SK-N-MC (cell line): Measurements from ENCODE around the gene ENTPD7.

Source experiments
- DNase-seq: peaks from one replicate; pipeline ENCODE4 v3.0.0-alpha.2; 2011; ENCODE audit warnings: low read depth, low spot score
- H3K27ac ChIP-seq: fragments of 200-600 bp; sonication (generic); 2 replicates; pipeline ENCODE4 v1.5.1; 2016; ENCODE audit warnings: mixed run types
- H3K36me3 ChIP-seq: fragments of 200-600 bp; sonication (generic); 2 replicates; pipeline ENCODE4 v1.6.1; 2017; ENCODE audit warnings: antibody characterized with exemption, low read length, mixed read lengths; ENCODE audit not compliant: insufficient read depth
- H3K4me3 ChIP-seq: fragments of 200-600 bp; sonication (generic); 2 replicates; pipeline ENCODE4 v1.5.1; 2016
- H3K9ac ChIP-seq: fragments of 200-600 bp; sonication (generic); 2 replicates; pipeline ENCODE4 v1.8.0; 2017; ENCODE audit warnings: mixed run types, mixed read lengths; ENCODE audit not compliant: insufficient read length
- H3K9me3 ChIP-seq: fragments of 200-600 bp; sonication (generic); 2 replicates; pipeline ENCODE4 v1.6.1; 2017; ENCODE audit warnings: low read depth, mild to moderate bottlenecking, antibody characterized with exemption, low read length, moderate library complexity, mixed read lengths
- EZH2 ChIP-seq: fragments of 200-600 bp; sonication (generic); IDR thresholded peaks from one replicate; pipeline ENCODE4 v1.6.1; 2017; ENCODE audit warnings: antibody characterized with exemption
- FOXP2 ChIP-seq: optimal IDR thresholded peaks from 2 replicates; pipeline ENCODE3; 2011; ENCODE audit warnings: mild to moderate bottlenecking, moderate library complexity; ENCODE audit not compliant: insufficient read depth; ENCODE audit errors: extremely low read length, control extremely low read depth
- POLR2AphosphoS5 ChIP-seq: IDR thresholded peaks from 2 replicates; pipeline ENCODE4 v1.6.1; 2012; ENCODE audit warnings: mild to moderate bottlenecking, low read depth, low read length, borderline replicate concordance

Gene ENTPD7

DNA sequence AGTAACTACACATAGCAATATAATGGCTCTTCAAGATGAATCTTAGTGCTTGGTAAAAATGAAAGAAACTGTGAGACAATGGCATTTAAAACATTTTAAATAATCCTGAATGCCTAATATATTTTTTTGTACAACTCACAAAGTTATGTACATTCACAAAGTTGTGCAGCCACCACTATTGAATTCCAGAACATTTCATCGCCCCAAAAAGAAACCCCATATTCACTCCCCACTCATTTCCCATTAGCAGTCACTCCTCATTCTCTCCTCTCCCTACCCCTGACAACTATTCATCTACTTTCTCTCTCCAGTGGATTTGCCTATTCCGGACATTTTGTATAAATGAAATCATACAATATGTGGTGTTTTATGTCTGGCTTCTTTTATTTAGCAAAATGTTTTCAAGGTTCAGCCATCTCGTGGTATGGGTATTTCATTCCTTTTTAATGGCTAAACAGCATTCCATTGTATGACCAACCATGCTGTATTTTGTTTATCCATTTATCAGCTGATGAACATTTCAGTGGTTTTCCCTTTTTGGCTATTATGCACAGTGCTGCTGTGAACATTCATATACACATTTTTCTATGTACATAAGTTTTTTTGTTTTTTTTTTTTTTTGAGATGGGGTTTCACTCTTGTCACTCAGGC lies 34.7 kb downstream of the ENTPD7 start:
- Histone ChIP-seq H3K27ac (no peak overlapping the region), H3K9ac (no peak overlapping the region), H3K36me3 (no peaks in the 10 kb centered on the region), H3K9me3 (no peaks in the 10 kb centered on the region), H3K4me3 (no peak overlapping the region)
- no peak for TF ChIP-seq EZH2
- TF ChIP-seq POLR2AphosphoS5: no peak
- TF ChIP-seq FOXP2: no peak
- no peak for DNase-seq

DNA sequence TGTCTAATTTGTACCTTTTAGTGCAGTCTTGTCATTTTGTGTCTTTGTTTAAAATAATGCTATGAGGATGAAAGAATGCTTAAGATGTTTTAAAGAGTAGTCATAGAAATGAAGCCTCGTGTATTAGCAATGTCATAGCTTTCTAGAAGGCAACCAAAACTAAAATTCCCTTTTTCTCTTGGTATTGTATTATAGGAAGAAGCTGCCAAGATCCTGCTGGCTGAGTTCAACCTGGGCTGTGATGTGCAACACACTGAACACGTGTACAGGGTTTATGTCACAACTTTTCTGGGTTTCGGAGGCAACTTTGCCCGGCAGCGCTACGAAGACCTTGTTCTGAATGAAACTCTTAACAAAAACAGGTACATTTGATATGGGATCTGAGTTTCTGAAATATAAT lies 36.5 kb downstream of the ENTPD7 start:
- DNase-seq: no peak
- H3K27ac ChIP-seq: no peak overlapping the region
- H3K9me3 ChIP-seq: no peaks in the 10 kb centered on the region
- no peaks in the 10 kb centered on the region for H3K36me3 ChIP-seq
- no peak overlapping the region for H3K9ac ChIP-seq
- TF ChIP-seq EZH2: no peak
- no peak for TF ChIP-seq FOXP2
- no peak for TF ChIP-seq POLR2AphosphoS5
- H3K4me3 ChIP-seq: no peak overlapping the region

DNA sequence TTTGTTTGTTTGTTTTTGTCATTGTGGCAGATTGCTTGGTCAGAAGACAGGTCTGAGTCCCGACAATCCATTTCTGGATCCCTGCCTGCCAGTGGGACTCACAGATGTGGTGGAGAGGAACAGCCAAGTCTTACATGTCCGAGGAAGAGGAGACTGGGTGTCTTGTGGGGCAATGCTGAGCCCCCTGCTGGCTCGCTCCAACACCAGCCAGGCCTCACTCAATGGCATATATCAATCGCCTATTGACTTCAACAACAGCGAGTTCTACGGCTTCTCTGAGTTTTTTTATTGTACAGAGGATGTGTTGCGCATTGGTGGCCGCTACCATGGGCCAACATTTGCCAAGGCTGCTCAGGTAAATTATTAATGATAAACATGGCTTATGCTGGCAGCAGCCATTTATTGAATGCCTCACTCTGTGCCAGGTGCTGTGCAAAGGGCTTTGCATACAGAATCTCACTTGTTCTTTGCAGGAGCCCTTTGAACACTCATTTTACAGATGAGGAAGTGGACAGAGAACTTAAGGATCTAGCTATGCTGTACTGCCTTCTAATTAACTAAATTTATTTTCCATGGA lies 39.3 kb downstream of the ENTPD7 start:
- no peak for DNase-seq
- no peaks in the 10 kb centered on the region for H3K9me3 ChIP-seq
- H3K36me3 ChIP-seq: no peaks in the 10 kb centered on the region

DNA sequence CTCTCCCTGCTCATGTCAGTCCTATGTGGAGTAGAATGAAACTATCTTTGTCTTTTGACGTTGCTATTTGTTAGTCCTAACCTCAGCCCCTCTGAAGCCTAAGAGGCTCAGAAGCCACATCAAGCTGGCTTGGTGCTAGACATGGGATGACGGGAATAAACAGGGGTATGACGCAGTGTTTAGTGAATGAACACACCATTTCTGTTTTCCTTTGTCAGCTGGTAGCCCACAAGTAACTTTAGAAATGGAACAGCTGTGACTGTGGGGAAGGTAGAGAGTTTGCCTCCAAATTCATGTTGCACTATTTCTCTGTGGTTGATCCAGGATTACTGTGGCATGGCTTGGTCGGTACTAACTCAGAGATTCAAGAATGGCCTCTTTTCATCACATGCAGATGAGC lies 41.3 kb downstream of the ENTPD7 start:
- DNase-seq: no peak
- no peak overlapping the region for H3K27ac ChIP-seq
- H3K9me3 ChIP-seq: no peaks in the 10 kb centered on the region
- no peak overlapping the region for H3K9ac ChIP-seq
- no peak overlapping the region for H3K4me3 ChIP-seq
- TF ChIP-seq EZH2 (no peak), FOXP2 (no peak), POLR2AphosphoS5 (no peak)
- no peaks in the 10 kb centered on the region for H3K36me3 ChIP-seq

More for the DNA sequence above, 39.3 kb downstream of the ENTPD7 start:
- TF ChIP-seq FOXP2 (no peak), EZH2 (no peak), POLR2AphosphoS5 (no peak)
- H3K4me3 ChIP-seq: no peak overlapping the region
- H3K27ac ChIP-seq: no peak overlapping the region
- H3K9ac ChIP-seq: no peak overlapping the region

DNA sequence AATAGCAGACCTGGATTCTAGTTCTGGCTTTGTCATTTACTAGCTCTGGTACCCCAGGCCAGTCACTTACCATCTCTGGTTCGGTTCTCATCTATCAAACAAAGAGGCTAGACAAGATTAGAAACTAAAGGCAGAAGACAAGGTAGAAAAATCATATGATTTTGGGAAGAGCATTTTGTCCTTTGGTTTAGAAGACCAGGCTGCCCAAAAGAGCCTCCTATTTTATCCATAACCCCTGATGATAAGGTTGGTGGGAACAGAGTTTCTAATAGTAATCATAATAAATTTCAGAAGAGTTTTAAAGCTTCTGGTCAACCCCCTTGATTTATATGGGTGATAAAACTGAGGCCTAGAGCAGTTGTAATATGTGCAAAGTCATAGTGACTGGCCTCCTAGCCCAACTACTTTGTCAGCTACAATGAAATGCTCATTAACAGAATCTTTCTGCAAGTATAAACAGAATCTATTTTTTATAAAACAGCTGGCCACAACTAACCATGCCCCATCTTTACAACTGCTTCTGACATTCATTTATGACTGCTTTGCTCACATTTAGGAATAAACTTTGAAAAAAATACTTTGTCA lies 49.2 kb downstream of the ENTPD7 start:
- DNase-seq: no peak
- TF ChIP-seq POLR2AphosphoS5: no peak
- TF ChIP-seq FOXP2: no peak
- TF ChIP-seq EZH2: no peak
- Histone ChIP-seq H3K9me3 (no peaks in the 10 kb centered on the region), H3K27ac (peak overlapping the region; percentile 94), H3K36me3 (no peaks in the 10 kb centered on the region), H3K9ac (no peak overlapping the region), H3K4me3 (peak overlapping the region; percentile 57; the same call in 1 of the 2 replicates)

DNA sequence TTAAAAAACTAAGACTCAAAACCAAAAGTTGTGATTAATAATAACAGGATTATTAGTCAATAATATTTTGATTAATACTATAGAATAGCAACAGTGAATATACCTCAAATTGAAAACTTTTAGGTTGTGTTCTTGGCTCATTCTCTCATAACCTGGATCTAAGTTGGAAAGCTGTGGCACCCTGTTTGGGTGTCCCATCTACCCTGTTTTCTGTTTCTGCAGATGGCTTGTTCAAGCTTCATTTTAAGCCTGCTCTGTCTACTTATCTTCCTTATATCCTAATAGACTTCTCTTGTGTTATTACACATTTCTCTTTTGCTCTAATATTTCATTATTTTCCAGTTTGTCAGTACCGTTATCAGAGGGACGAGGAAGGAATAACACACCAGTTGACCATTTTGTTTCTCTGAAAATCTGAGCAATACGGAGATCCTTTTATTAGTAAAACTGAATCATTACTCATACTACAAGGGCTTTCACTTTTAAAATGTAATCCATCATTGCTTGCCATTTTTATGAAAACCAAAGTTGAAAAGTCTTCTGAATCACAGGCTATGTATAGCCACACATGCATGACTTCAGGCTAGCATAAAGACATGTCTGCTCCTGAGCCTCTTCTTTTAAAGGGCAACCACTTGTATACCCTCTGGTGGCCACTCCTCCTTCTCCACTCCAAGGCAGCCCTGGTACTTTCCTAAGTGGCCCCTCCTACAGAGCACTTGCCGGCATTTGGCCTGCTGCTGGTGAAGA lies 50.3 kb downstream of the ENTPD7 start:
- Histone ChIP-seq H3K36me3 (no peaks in the 10 kb centered on the region), H3K27ac (peak overlapping the region; percentile 94), H3K9me3 (no peaks in the 10 kb centered on the region), H3K4me3 (peak overlapping the region; percentile 57), H3K9ac (no peak overlapping the region)
- TF ChIP-seq EZH2 (no peak), FOXP2 (no peak), POLR2AphosphoS5 (no peak)
- DNase-seq: no peak

DNA sequence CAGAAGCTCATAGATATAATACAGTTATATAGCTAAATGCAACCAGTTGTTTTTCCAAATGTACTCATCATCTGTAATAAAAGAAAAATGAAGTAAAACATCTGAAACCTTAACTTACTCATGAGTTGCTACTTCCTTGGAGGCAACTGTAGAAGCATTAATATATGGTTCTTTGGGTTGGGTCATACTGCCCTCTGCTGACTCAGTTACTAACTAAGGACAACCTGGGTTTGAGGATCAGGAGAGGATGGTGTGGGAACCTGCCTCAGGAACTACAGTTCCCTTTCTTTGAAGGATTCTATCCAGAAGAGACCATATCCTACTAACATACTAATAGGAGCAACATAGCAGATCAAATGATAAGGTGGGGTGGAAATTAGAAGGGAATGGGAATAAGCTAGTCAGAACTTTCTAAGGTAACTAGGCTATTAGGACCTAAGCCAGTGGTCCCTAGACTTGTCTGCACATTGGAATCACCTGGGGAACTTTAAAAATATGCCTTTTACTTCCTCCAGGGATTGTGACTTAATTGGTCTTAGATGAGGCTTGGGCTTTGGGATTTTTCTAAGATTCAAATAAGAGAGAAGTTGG lies 51.9 kb downstream of the ENTPD7 start:
- no peak for TF ChIP-seq POLR2AphosphoS5
- Histone ChIP-seq H3K36me3 (peaks cover 3% of the 10 kb centered on the region; the same call in 1 of the 2 replicates), H3K9ac (no peak overlapping the region), H3K9me3 (no peaks in the 10 kb centered on the region), H3K4me3 (no peak overlapping the region), H3K27ac (no peak overlapping the region)
- no peak for DNase-seq

DNA sequence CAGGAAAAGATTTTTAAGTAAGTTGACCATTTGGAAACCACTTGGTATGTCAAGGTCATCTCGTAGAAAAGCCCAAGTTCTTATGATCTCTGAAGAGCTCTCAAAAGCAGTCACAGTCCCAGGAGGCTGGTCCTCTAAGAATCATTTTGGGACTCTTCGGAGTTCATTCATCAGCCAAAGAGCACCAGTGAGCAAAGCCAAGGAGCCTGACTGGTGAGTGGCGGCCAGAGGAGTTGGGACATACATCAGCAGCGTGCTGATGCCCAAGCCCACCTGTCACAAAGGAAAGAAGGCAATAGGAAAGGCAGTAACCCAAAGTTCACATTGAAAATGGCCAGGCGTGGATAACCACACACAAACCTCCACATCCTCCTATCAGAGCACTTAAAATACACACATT lies 55.1 kb downstream of the ENTPD7 start:
- H3K9me3 ChIP-seq: no peaks in the 10 kb centered on the region
- TF ChIP-seq FOXP2: no peak
- no peak for TF ChIP-seq POLR2AphosphoS5
- TF ChIP-seq EZH2: no peak
- H3K36me3 ChIP-seq: peaks cover 10% of the 10 kb centered on the region; the same call in 1 of the 2 replicates
- no peak overlapping the region for H3K9ac ChIP-seq
- no peak for DNase-seq
- H3K27ac ChIP-seq: no peak overlapping the region
- no peak overlapping the region for H3K4me3 ChIP-seq
